ENCODE measurements around the gene NOXRED1. TPM values are rescaled to one million over a fixed set of nuclear protein-coding genes. Genes with fewer than 3 reads are reported as not detected.

Gene NOXRED1
- total RNA-seq, 1 experiment from 2014 or later, result not detected

DNA sequence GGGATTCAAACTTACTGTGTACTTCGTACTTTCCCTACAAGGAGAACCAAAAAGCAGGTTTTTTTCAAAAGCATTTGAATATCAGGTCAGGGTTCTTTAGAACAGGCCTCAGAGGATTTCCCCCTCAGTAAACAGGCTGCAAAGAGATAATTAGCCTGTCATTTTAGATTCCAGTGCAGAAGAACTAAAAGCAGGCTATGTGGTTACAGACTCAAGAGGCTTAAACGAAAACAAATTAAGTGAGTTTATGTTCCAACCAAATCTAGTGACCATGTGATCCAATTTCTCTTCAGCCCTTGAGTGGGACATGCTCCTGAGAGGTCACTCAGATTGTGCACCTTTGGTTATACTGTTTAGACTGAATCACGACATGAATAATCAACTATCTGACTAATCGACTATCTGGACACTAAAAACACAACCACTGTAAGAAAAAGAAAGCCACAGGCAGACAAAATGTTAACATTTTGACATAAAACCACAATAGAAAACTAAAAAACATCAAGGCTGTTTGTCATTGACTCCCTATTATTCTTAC lies 51.0 kb downstream of the NOXRED1 start:
- DNase-seq, result no peak
- Histone ChIP-seq H3K4me3 (no peak overlapping the region), H3K27me3 (no peaks in the 10 kb centered on the region), H3K36me3 (no peaks in the 10 kb centered on the region), H3K9me3 (no peaks in the 10 kb centered on the region)

DNA sequence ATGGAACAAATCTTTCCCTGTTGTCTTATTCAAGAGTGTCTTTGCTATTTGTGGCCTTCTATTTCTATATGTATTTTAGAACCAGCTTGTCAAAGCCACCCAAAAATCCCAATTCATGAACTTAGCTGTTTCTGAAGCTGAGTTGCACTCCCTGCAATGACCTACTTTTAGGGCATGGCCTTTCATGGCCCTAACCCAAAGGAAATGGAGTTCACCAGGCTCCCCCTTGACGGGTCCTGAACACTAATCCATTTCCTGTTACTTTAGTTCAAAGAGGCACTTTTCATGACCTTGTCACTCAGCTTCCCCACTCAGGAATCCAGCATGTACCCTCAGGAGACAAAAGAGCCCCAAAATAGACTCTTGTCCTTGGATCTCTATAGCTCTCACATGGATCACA lies 54.0 kb downstream of the NOXRED1 start:
- no peak for DNase-seq
- H3K36me3 ChIP-seq, result no peaks in the 10 kb centered on the region
- no peak overlapping the region for H3K4me3 ChIP-seq
- no peaks in the 10 kb centered on the region for H3K9me3 ChIP-seq
- no peaks in the 10 kb centered on the region for H3K27me3 ChIP-seq

DNA sequence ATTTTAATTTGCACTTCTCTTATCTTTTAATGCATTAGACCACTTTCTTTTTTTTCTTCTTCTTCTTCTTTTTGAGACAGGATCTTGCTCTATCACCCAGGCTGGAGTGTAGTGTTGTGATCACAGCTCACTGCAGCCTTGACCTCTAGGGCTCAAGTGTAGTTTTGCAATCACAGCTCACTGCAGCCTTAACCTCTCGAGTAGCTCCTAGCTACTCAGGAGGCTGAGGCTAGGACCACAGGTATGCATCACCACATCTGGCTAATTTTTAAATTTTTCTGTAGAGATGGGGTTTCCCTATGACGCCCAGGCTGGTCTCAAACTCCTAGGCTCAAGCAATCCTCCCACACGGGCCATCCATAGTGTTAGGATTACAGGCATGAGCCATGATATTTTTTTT lies 59.2 kb downstream of the NOXRED1 start:
- H3K36me3 ChIP-seq, result no peaks in the 10 kb centered on the region
- DNase-seq, result no peak
- no peaks in the 10 kb centered on the region for H3K27me3 ChIP-seq
- no peak overlapping the region for H3K4me3 ChIP-seq
- H3K9me3 ChIP-seq, result no peaks in the 10 kb centered on the region

DNA sequence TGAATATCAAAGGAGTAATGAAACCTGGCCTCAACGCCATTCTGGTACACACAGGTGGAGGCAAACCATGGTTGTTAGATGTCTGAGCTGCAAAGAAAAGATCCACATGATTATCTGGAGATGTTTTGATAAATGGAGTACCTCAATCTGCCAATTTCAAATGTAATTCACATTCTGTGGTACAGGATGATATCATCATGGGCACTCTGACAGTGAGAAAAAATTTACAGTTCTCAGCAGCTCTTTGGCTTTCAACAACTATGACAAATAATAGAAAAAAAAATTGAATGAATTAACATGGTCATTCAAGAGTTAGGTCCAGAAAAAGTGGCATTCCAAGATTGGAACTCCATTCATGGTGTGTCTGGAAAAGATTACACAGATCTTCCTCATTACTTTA lies 63.7 kb downstream of the NOXRED1 start:
- no peaks in the 10 kb centered on the region for H3K9me3 ChIP-seq
- no peaks in the 10 kb centered on the region for H3K27me3 ChIP-seq

DNA sequence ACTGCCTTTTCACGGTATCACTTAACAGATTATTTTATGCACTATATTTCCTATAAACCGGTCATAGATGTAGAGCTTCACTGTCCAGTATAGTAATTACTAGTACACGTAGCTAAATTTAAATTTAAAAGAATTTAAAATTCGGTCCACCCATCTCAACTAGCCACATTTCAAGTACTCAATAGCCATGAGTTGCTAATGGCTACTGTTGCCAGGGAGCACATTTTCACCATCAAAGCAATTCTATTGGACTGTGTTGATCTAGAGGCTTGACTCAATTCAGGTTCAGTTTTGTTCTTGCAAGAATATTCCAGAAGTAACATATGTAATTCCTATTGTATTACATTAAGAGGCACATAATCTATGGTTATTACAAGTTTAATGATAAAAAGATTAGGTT lies 66.4 kb downstream of the NOXRED1 start:
- no peaks in the 10 kb centered on the region for H3K9me3 ChIP-seq
- no peaks in the 10 kb centered on the region for H3K36me3 ChIP-seq
- no peaks in the 10 kb centered on the region for H3K27me3 ChIP-seq
- DNase-seq, result no peak
- H3K4me3 ChIP-seq, result no peak overlapping the region

More for the DNA sequence above, 63.7 kb downstream of the NOXRED1 start:
- no peaks in the 10 kb centered on the region for H3K36me3 ChIP-seq
- no peak overlapping the region for H3K4me3 ChIP-seq
- no peak for DNase-seq

DNA sequence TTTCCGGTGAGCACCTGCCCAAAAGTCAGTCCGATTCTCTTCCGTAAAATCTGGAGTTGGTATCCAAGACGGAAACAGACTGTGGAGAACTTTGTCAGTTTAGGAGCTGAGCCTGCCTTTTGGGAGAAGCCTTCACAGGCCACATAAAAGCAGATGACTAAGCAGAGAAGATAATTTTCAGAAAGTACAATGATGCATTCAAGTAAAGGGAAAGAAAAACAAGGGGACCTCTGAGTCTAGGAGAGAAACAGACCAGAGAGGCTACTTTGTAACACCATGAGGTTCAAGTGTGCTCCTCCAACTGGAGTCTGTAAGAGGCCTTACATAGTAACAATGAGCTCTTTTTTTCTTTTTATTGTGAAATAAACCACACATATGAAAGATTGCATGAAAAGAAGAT lies 67.5 kb downstream of the NOXRED1 start:
- Histone ChIP-seq H3K4me3 (no peak overlapping the region), H3K9me3 (no peaks in the 10 kb centered on the region), H3K36me3 (no peaks in the 10 kb centered on the region), H3K27me3 (no peaks in the 10 kb centered on the region)
- DNase-seq, result no peak

DNA sequence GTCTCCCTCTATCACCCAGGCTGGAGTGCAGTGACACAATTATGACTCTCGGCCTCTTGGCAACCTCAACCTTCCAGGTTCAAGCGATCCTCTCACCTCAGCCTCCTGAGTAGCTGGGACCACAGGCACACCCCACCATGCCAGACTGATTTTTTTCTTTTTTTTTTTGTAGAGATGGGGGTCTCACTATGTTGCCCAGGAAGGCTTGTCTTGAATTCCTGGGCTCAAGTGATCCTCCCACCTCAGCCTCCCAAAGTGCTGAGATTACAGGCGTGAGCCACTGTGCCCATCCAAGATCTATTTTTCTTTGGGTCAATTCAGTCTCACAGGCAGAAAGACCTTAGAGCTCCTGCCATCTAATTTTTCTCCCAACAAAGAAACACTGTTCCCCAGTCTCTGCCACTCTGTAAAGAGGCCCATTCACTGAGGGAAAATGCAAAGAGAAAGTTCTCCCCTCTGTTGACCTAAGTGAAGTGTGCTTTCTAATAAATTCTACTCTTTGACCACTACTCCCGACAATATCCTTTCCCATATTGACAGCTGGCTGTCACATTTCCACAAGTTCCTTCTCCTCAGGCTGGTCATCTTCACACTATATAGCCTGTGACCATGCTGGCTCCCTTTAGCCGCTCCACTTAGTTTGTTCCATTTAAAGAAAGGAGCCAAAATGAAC lies 69.7 kb downstream of the NOXRED1 start:
- H3K9me3 ChIP-seq, result no peaks in the 10 kb centered on the region
- H3K4me3 ChIP-seq, result no peak overlapping the region
- H3K36me3 ChIP-seq, result no peaks in the 10 kb centered on the region
- no peaks in the 10 kb centered on the region for H3K27me3 ChIP-seq
- no peak for DNase-seq

DNA sequence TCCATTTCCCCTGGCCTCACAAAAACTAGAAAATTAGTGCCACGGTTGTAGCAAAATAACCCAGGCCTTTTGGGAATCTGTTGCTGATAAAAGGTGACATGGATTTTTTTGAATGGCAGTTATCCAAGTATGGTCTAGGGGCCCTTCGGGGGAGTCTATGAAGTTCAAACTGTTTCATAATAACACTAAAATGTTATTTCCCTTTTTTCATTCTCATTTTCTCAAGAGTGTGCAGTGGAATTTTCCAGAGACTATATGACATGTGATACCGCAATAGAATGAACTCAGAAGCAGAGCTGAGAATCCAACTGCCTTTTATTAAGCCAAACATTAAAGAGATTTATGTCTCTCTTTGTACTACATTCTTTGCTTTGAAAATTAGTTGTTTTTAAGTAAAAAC lies 75.6 kb downstream of the NOXRED1 start:
- Histone ChIP-seq H3K36me3 (no peaks in the 10 kb centered on the region), H3K9me3 (no peaks in the 10 kb centered on the region), H3K4me3 (no peak overlapping the region), H3K27me3 (no peaks in the 10 kb centered on the region)
- no peak for DNase-seq

DNA sequence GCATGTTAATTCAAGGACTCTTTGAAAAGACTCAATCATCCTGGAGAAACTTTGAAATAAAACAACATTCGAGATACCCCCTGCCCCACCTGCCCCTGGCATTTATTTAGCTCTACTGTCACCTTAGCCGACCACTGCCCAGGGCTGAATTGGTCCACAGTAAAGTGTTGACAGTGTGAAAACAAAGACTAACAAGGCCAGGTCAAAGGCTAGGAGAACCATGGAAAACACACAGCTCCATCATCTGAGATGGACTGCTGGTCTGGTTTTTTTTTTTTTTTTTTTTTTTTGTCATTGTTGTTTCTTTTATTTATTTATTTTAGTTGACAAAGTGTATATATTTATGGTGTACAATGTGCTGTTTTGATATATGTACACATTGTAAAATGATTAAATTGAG lies 76.8 kb downstream of the NOXRED1 start:
- Histone ChIP-seq H3K4me3 (no peak overlapping the region), H3K36me3 (no peaks in the 10 kb centered on the region)
- no peak for DNase-seq

DNA sequence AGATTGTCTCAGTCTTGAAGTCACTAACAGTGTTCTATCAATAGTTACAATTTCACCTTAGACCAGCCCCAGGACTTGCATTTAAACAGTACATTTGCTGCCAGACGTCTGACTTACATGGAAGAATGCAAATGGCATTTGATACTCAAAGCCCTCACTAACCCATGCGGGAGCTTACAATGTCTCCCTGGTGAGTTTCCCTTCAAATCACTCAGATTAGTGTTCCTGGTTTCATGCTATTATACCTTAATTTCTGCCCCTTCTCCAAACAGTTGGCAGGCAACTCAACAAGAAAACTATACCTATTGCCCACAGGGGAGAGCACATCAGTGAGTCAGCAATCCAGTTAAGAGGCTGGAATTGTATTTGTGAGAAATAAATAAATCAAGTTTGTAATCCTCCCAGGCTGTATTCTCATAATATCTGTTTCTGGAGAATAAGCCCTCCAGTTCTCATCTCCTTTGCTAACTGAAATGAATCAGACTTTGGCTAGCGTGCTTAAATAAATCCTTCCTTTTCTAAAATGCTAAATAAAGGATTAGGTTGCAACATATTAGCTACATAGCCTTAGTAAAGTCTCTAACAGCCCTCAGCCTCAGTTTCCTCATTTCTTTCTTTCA lies 78.8 kb downstream of the NOXRED1 start:
- Histone ChIP-seq H3K4me3 (no peak overlapping the region), H3K27me3 (no peaks in the 10 kb centered on the region), H3K9me3 (no peaks in the 10 kb centered on the region), H3K36me3 (no peaks in the 10 kb centered on the region)
- DNase-seq, result no peak

More for the DNA sequence above, 76.8 kb downstream of the NOXRED1 start:
- H3K9me3 ChIP-seq, result no peaks in the 10 kb centered on the region
- no peaks in the 10 kb centered on the region for H3K27me3 ChIP-seq

Other genes with a start within 250 kb of the NOXRED1 start
- not detected in 2 replicates for gene TMEM63C, start 241.7 kb downstream of the NOXRED1 start, total RNA-seq (2014; rRNA removed; shearing (Covaris generic); ENCODE audit: low replicate concordance)
- gene NGB, start 152.3 kb downstream of the NOXRED1 start, total RNA-seq (2014; rRNA removed; shearing (Covaris generic); ENCODE audit: low replicate concordance), result not detected in 2 replicates
- 11.5 and 43.4 TPM in 2 replicates for gene POMT2, start 102.6 kb downstream of the NOXRED1 start, total RNA-seq (2014; rRNA removed; shearing (Covaris generic); ENCODE audit: low replicate concordance)
- 27.4 and 33.2 TPM in 2 replicates for gene GSTZ1, start 102.5 kb downstream of the NOXRED1 start, total RNA-seq (2014; rRNA removed; shearing (Covaris generic); ENCODE audit: low replicate concordance)
- gene TMED8, start 46.4 kb downstream of the NOXRED1 start, total RNA-seq (2014; rRNA removed; shearing (Covaris generic); ENCODE audit: low replicate concordance), result 2.4 and 2.5 TPM in 2 replicates
- 0.30 TPM in 1 of 2 replicates, not detected in the other for gene SAMD15, start 46.1 kb downstream of the NOXRED1 start, total RNA-seq (2014; rRNA removed; shearing (Covaris generic); ENCODE audit: low replicate concordance)
- gene VIPAS39, start 34.1 kb upstream of the NOXRED1 start, total RNA-seq (2014; rRNA removed; shearing (Covaris generic); ENCODE audit: low replicate concordance), result 27.7 and 36.3 TPM in 2 replicates
- gene AHSA1, start 34.6 kb upstream of the NOXRED1 start, total RNA-seq (2014; rRNA removed; shearing (Covaris generic); ENCODE audit: low replicate concordance), result 160 and 278 TPM in 2 replicates
- gene ISM2, start 75.3 kb upstream of the NOXRED1 start, total RNA-seq (2014; rRNA removed; shearing (Covaris generic); ENCODE audit: low replicate concordance), result not detected in 2 replicates
- 5.7 and 10.9 TPM in 2 replicates for gene SPTLC2, start 193.1 kb upstream of the NOXRED1 start, total RNA-seq (2014; rRNA removed; shearing (Covaris generic); ENCODE audit: low replicate concordance)

Measured in MG63 (cell line).